Breast epithelium (tissue), 4 donors: ENCODE results near the gene HNF4A. TPM values are rescaled to one million over a fixed set of nuclear protein-coding genes. Genes with fewer than 3 reads are reported as not detected.

Experiments
- DNase-seq, 2 donors: peaks; one replicate each; pipeline ENCODE4 v3.0.0-alpha.2; 2019; ENCODE audit warnings: low spot score in 2 of 2
- H3K27ac ChIP-seq, 2 donors: fragments of 200-600 bp; sonication (generic) in 1 of 2; one replicate each; pipeline ENCODE4 v1.5.1; 2016 to 2019; ENCODE audit warnings: mild to moderate bottlenecking in 1 of 2
- H3K27me3 ChIP-seq, 2 donors: fragments of 200-600 bp; sonication (generic) in 1 of 2; one replicate each; pipeline versions ENCODE4 v1.5.1 to v1.6.0; 2017 to 2019; ENCODE audit warnings: control low read depth in 1 of 2, mild to moderate bottlenecking in 1 of 2
- H3K36me3 ChIP-seq: fragments of 200-600 bp; one replicate; pipeline ENCODE4 v1.5.1; 2019
- H3K4me1 ChIP-seq, 2 donors: fragments of 200-600 bp; sonication (generic); one replicate each; pipeline ENCODE4 v1.5.1; 2016 to 2019; ENCODE audit warnings: control low read depth in 1 of 2
- H3K4me3 ChIP-seq, 3 donors: fragments of 200-600 bp; sonication (generic); 1 replicate in 2 of 3; 2 replicates in 1 of 3; pipeline ENCODE4 v1.5.1; 2016 to 2019; ENCODE audit warnings: mild to moderate bottlenecking in 3 of 3, moderate library complexity in 2 of 3
- H3K9me3 ChIP-seq, 2 donors: fragments of 200-600 bp; sonication (generic) in 1 of 2; one replicate each; pipeline ENCODE4 v1.5.1; 2016 to 2019; ENCODE audit warnings: control low read depth in 1 of 2
- POLR2A ChIP-seq: fragments of 450-650 bp; IDR thresholded peaks from one replicate; pipeline ENCODE4 v1.6.1; 2016; ENCODE audit warnings: antibody characterized with exemption, mild to moderate bottlenecking, moderate library complexity
- POLR2AphosphoS5 ChIP-seq, 3 donors: sonication (generic); formaldehyde crosslinking; IDR thresholded peaks; one replicate each; pipeline ENCODE4 v1.6.1; 2017; ENCODE audit warnings: antibody characterized with exemption in 3 of 3
- intact Hi-C: fragments of 100-400 bp; cut with DNase I; formaldehyde crosslinking; loops from one replicate; pipeline ENCODE4 v1.15.1; 2023; ENCODE audit warnings: low total_unique reads
- total RNA-seq, 3 donors: library from RNA; depleted of rRNA; stranded (reverse); fragments of >200 nt; gene quantifications; one replicate each; pipeline ENCODE4 v1.1.0, GENCODE V29; 2016
- TF ChIP-seq, protein P1 (sequence below), 3 donors: fragments of 450-650 bp; IDR thresholded peaks; one replicate each; pipeline ENCODE4 v1.5.1; 2016 to 2017; ENCODE audit warnings: antibody characterized with exemption in 3 of 3, mild to moderate bottlenecking in 3 of 3, moderate library complexity in 3 of 3

Gene HNF4A
- total RNA-seq, 3 donors from 2014 or later = 1.6 TPM; not detected in 2

DNA sequence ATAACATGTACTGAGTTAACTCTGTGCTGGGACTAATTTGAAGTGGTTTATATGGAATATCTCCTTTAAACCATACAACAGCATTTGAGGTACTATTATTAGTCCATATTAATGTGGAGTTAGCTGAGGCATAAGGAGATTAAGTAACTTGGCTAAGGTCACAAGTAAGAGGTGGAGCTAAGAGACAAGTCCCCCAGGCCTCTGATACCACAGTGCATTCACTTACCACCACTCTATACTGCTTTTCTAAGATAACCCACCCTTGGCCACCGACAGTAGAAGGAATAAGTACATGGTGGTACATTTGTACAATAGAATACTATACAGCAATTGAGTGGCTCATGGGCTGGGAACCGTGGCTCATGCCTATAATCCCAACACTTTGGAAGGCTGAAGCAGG, 103.8 kb downstream of the HNF4A start:
- Histone ChIP-seq H3K36me3 (no peaks in the 10 kb centered on the region), H3K4me1 (no peaks in the 10 kb centered on the region), H3K27ac (no peak overlapping the region), H3K4me3 (no peak overlapping the region), H3K9me3 (no peaks in the 10 kb centered on the region), H3K27me3 (no peaks in the 10 kb centered on the region)
- DNase-seq = no peak
- intact Hi-C loops = no loop called here
- no peak for TF ChIP-seq POLR2AphosphoS5 (IDR thresholded peaks at IDR 0.05)
- TF ChIP-seq, protein P1, sequence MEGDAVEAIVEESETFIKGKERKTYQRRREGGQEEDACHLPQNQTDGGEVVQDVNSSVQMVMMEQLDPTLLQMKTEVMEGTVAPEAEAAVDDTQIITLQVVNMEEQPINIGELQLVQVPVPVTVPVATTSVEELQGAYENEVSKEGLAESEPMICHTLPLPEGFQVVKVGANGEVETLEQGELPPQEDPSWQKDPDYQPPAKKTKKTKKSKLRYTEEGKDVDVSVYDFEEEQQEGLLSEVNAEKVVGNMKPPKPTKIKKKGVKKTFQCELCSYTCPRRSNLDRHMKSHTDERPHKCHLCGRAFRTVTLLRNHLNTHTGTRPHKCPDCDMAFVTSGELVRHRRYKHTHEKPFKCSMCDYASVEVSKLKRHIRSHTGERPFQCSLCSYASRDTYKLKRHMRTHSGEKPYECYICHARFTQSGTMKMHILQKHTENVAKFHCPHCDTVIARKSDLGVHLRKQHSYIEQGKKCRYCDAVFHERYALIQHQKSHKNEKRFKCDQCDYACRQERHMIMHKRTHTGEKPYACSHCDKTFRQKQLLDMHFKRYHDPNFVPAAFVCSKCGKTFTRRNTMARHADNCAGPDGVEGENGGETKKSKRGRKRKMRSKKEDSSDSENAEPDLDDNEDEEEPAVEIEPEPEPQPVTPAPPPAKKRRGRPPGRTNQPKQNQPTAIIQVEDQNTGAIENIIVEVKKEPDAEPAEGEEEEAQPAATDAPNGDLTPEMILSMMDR (IDR thresholded peaks at IDR 0.05) = no peak
- no peak for TF ChIP-seq POLR2A

DNA sequence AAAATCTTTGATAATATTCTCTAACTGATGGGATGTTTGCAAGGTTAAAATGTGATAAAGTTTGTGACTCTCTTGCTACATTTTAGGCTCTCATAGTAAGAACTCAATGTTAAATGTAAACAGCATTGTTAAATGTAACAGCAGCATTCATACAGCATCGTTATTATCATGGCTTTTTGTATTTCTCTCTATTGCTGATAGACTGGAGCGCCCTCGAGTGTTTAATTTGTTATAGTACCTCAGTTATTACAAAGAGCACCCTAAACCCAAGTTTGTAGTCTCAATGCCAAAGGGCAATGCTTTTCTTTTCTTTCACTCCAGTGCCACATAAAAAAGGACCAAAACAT, 105.3 kb downstream of the HNF4A start:
- no peak overlapping the region for H3K4me3 ChIP-seq
- no peaks in the 10 kb centered on the region for H3K9me3 ChIP-seq
- TF ChIP-seq, protein P1 (IDR thresholded peaks at IDR 0.05) = no peak
- TF ChIP-seq POLR2AphosphoS5 (IDR thresholded peaks at IDR 0.05) (no peak), POLR2A (no peak)
- H3K27ac ChIP-seq = no peak overlapping the region
- H3K36me3 ChIP-seq = no peaks in the 10 kb centered on the region
- DNase-seq = no peak
- H3K4me1 ChIP-seq = no peaks in the 10 kb centered on the region
- intact Hi-C loops = no loop called here
- H3K27me3 ChIP-seq = no peaks in the 10 kb centered on the region

DNA sequence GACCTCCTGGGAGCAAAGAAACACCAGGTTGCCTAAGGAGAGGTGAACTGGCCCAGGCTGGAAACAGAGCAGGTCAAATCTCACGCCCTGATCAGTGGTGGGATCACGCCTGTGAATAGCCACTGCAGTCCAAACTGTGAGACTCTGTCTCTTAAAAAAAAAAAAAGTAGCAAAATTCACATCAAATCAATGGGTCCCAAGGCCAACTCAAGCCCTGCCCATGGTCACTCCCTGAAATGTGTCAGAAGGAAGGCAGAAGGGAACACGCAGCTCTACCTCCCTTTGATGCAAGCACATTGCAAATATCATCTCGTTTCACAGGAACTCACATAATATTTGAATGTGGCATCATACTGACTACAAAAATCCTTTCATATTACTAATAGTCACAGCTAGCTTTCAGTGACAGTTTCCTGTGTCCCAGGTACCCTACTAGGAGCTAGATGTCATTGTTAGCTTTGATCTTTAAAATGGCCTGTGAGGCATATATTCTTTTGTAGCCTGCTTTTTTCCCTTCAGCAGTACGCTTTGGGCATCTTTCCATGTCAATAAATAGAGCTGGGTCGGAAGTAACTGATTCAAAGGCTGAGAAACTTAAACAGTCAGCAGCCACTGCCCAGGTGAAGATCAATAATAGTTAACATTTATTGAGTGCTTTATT, 105.8 kb downstream of the HNF4A start:
- H3K4me1 ChIP-seq = no peaks in the 10 kb centered on the region
- no peak for TF ChIP-seq POLR2A
- TF ChIP-seq, protein P1 (IDR thresholded peaks at IDR 0.05) = no peak
- no peak for TF ChIP-seq POLR2AphosphoS5 (IDR thresholded peaks at IDR 0.05)
- intact Hi-C loops = no loop called here
- no peak overlapping the region for H3K27ac ChIP-seq
- no peak for DNase-seq
- no peak overlapping the region for H3K4me3 ChIP-seq
- no peaks in the 10 kb centered on the region for H3K36me3 ChIP-seq
- H3K9me3 ChIP-seq = no peaks in the 10 kb centered on the region
- no peaks in the 10 kb centered on the region for H3K27me3 ChIP-seq

DNA sequence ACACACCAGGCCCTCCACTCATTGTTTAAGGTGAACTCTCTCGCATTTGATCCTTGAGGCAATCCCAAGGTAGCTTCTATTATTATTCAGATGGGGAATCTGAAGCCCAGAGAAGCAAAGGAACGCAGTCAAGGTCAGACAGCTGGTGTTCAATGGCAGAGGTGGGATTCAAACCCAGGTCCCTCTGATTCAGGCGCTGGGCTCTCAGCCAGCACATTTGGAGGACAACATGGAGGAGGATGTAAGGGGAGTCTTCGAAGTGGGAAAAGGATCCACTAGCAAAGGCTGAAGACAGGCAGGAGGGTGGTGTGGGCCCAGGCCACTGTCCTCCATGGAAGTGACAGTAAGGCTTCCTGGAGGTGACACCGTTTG, 106.3 kb downstream of the HNF4A start:
- intact Hi-C loops = loop anchor here (1.0 kb wide), 1 partner anchor 23 kb away; no protein-coding TSS in a partner anchor
- no peak for DNase-seq
- no peaks in the 10 kb centered on the region for H3K9me3 ChIP-seq
- TF ChIP-seq, protein P1 (IDR thresholded peaks at IDR 0.05) = no peak
- TF ChIP-seq POLR2A (no peak), POLR2AphosphoS5 (IDR thresholded peaks at IDR 0.05) (no peak)
- H3K27me3 ChIP-seq = no peaks in the 10 kb centered on the region
- H3K27ac ChIP-seq = no peak overlapping the region
- H3K36me3 ChIP-seq = no peaks in the 10 kb centered on the region
- no peaks in the 10 kb centered on the region for H3K4me1 ChIP-seq
- H3K4me3 ChIP-seq = no peak overlapping the region

DNA sequence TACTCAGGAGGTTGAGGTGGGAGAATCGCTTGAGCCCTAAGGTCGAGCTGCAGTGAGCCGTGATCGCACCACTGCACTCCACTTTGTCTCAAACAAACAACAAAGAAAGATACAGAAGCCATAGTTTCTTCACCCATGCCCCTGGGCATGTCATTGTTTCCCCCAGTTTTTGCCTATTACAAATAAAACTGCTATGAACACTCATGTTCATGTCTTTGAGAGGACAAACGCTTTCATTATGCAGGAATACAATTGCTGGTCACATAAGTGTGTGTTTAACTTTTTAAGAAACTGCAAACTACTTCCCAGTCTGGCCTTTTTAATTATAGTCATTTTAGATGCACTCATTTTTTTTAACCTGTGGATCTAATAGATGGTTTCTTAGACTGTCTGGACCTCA, 108.0 kb downstream of the HNF4A start:
- Histone ChIP-seq H3K27me3 (no peaks in the 10 kb centered on the region), H3K4me3 (no peak overlapping the region), H3K9me3 (no peaks in the 10 kb centered on the region), H3K4me1 (no peaks in the 10 kb centered on the region), H3K27ac (no peak overlapping the region), H3K36me3 (no peaks in the 10 kb centered on the region)
- no peak for DNase-seq
- intact Hi-C loops = no loop called here
- TF ChIP-seq, protein P1 (IDR thresholded peaks at IDR 0.05) = no peak
- TF ChIP-seq POLR2AphosphoS5 (IDR thresholded peaks at IDR 0.05) = no peak
- TF ChIP-seq POLR2A = no peak
